K562 (cell line): ENCODE data around the gene FAAH. TPM values are rescaled to one million over a fixed set of nuclear protein-coding genes. Genes with fewer than 3 reads are reported as not detected.

Source experiments
- CBFA2T3 ChIP-seq: fragments of 450-650 bp; IDR thresholded peaks from 2 replicates; pipeline ENCODE4 v1.6.1; 2017
- ELF1 ChIP-seq: fragments of 200-800 bp; sonication (Bioruptor generic); IDR thresholded peaks from 2 replicates; pipeline ENCODE4 v1.6.1; 2016; ENCODE audit warnings: missing genetic modification characterization, missing compliant biosample characterization
- GABPB1 ChIP-seq: sonication (generic); formaldehyde crosslinking; IDR thresholded peaks from 2 replicates; pipeline ENCODE4 v1.8.0; 2022; ENCODE audit warnings: mild to moderate bottlenecking, missing genetic modification reagents
- GATA2 ChIP-seq: sonication (generic); formaldehyde crosslinking; IDR thresholded peaks from 2 replicates; pipeline ENCODE4 v1.4.0; 2020; ENCODE audit warnings: mild to moderate bottlenecking, missing genetic modification reagents
- GATAD2B ChIP-seq: fragments of 450-650 bp; IDR thresholded peaks from 2 replicates; pipeline ENCODE4 v1.6.1; 2017; ENCODE audit warnings: mild to moderate bottlenecking, borderline replicate concordance
- GTF2A2 ChIP-seq: IDR thresholded peaks from 2 replicates; pipeline ENCODE4 v1.6.1; 2016; ENCODE audit warnings: mild to moderate bottlenecking, missing genetic modification characterization, missing compliant biosample characterization
- HES1 ChIP-seq: fragments of 450-650 bp; IDR thresholded peaks from 2 replicates; pipeline ENCODE4 v1.6.1; 2016; ENCODE audit warnings: low read depth, mild to moderate bottlenecking, moderate library complexity
- HNRNPH1 ChIP-seq: fragments of 200-400 bp; formaldehyde crosslinking; optimal IDR thresholded peaks from 2 replicates; pipeline ENCODE3; 2017; ENCODE audit warnings: low read depth, mild to moderate bottlenecking, low read length, moderate library complexity
- MAFK ChIP-seq: IDR thresholded peaks from 2 replicates; pipeline ENCODE4 v1.6.1; 2011; ENCODE audit warnings: low read length, improper control_type of control experiment
- MCM7 ChIP-seq, 2 experiments: fragments of 450-650 bp; IDR thresholded peaks; 2 replicates each; pipeline ENCODE4 v1.6.1; 2016 to 2018
- PBX2 ChIP-seq, 2 experiments: IDR thresholded peaks in 1 of 2; conservative IDR thresholded peaks in 1 of 2; 2 replicates each; pipeline ENCODE4 v1.6.1; 2016; ENCODE audit warnings: low read depth in 2 of 2, mild to moderate bottlenecking in 1 of 2, missing compliant biosample characterization in 1 of 2, missing genetic modification characterization in 1 of 2, moderate library complexity in 1 of 2
- PHF20 ChIP-seq: fragments of 450-650 bp; IDR thresholded peaks from 2 replicates; pipeline ENCODE4 v1.6.1; 2018; ENCODE audit not compliant: partially characterized antibody
- POLR2A ChIP-seq: fragments of 450-650 bp; conservative IDR thresholded peaks from 2 replicates; pipeline ENCODE4 v1.6.1; 2016
- PRDM10 ChIP-seq: fragments of 450-650 bp; IDR thresholded peaks from 2 replicates; pipeline ENCODE4 v1.6.1; 2018; ENCODE audit not compliant: partially characterized antibody
- PTBP1 ChIP-seq: fragments of 200-400 bp; formaldehyde crosslinking; IDR thresholded peaks from 2 replicates; pipeline ENCODE4 v1.6.1; 2017; ENCODE audit warnings: low read depth, low read length
- RBM22 ChIP-seq: fragments of 200-400 bp; formaldehyde crosslinking; IDR thresholded peaks from 2 replicates; pipeline ENCODE4 v1.6.1; 2018; ENCODE audit warnings: low read length, low read depth; ENCODE audit not compliant: poor library complexity, severe bottlenecking
- SOX6 ChIP-seq: fragments of 450-650 bp; IDR thresholded peaks from 2 replicates; pipeline ENCODE4 v1.6.1; 2014; ENCODE audit warnings: mild to moderate bottlenecking
- TAL1 ChIP-seq: fragments of 450-650 bp; IDR thresholded peaks from 2 replicates; pipeline ENCODE4 v1.6.1; 2016; ENCODE audit warnings: mild to moderate bottlenecking
- TEAD4 ChIP-seq, 2 experiments: sonication (generic) in 1 of 2; formaldehyde crosslinking in 1 of 2; IDR thresholded peaks; 2 replicates each; pipeline versions ENCODE4 v1.6.1 to v1.8.0; 2012 to 2022; ENCODE audit warnings: borderline replicate concordance in 1 of 2, inconsistent platforms in 1 of 2, low read length in 1 of 2, mild to moderate bottlenecking in 1 of 2, missing genetic modification reagents in 1 of 2
- ZNF395 ChIP-seq: fragments of 200-800 bp; sonication (Bioruptor generic); IDR thresholded peaks from 2 replicates; pipeline ENCODE4 v1.6.1; 2017; ENCODE audit warnings: missing genetic modification characterization, missing compliant biosample characterization
- ZNF644 ChIP-seq: fragments of 200-800 bp; sonication (Bioruptor generic); IDR thresholded peaks from 2 replicates; pipeline ENCODE4 v1.6.1; 2016; ENCODE audit warnings: low read depth, missing genetic modification characterization, missing compliant biosample characterization
- ZNF766 ChIP-seq: fragments of 200-800 bp; sonication (Bioruptor generic); conservative IDR thresholded peaks from 2 replicates; pipeline ENCODE4 v1.6.1; 2016; ENCODE audit warnings: missing genetic modification characterization, missing compliant biosample characterization
- polyA plus RNA-seq, 8 experiments: library from polyadenylated mRNA; depleted of rRNA in 4 of 8; stranded (reverse) in 5 of 8; unstranded in 3 of 8; fragments of >200 nt; fragmentation: Nextera tagmentation in 2 of 8; fragmentation: Illumina TruSeq in 1 of 8; extraction: Ambion mirVana in 2 of 8; extraction: Trizol in 1 of 8; gene quantifications; 2 replicates each; pipeline versions ENCODE4 v1.2.1 to v1.2.3, GENCODE V29; 2011 to 2014; ENCODE audit warnings: inconsistent platforms in 1 of 8, missing spikeins in 1 of 8
- total RNA-seq, 7 experiments: library from RNA; depleted of rRNA in 6 of 7; stranded (reverse); fragments of >200 nt in 6 of 7; fragmentation: Illumina TruSeq in 2 of 7; extraction: Trizol in 2 of 7; gene quantifications; 2 replicates each; pipeline versions ENCODE4 v1.2.1 to v1.2.3, GENCODE V29; 2011 to 2021; ENCODE audit warnings: low replicate concordance in 1 of 7

Gene FAAH
- total and polyA plus RNA-seq, 9 of the 15 experiments (the other 6 are each of a cell fraction or from before 2014, with no cell fraction given), result 0.06 to 1.1 (median 0.32) TPM

GRCh38 chr1:46437723-46438122, 43.6 kb downstream of the FAAH start (continued):
- TF ChIP-seq GATA2 (peak; percentile 65), PTBP1 (no peak), SOX6 (peak; percentile 54; the same call in 1 of the 2 replicates), HNRNPH1 (no peak), PBX2 (CRISPR knock-in tag; IDR thresholded peaks at IDR 0.05; ENCODE audit: low read depth) (no peak), PBX2 (tag; conservative IDR thresholded peaks at IDR 0.05; ENCODE audit: low read depth) (no peak), PHF20 (no peak), MAFK (no peak), GTF2A2 (no peak), ELF1 (tag) (peak; percentile 53; the same call in 1 of the 2 replicates), POLR2A (no peak), ZNF644 (tag) (0 out of 2 replicates have a peak, but pooled peaks have one; percentile 51), ZNF766 (0 out of 2 replicates have a peak, but pooled peaks have one; percentile 23), MCM7 (IDR thresholded peaks at IDR 0.05) (no peak), GABPB1 (CRISPR knock-in tag) (peak; percentile 25; the same call in 1 of the 2 replicates), HES1 (peak; percentile 71), ZNF395 (no peak), TAL1 (peak; percentile 64), RBM22 (no peak), CBFA2T3 (peak; percentile 82), TEAD4 (IDR thresholded peaks at IDR 0.05; ENCODE audit: low read length) (peak; percentile 77), TEAD4 (CRISPR knock-in tag; IDR thresholded peaks at IDR 0.05; ENCODE audit: borderline replicate concordance) (no peak), PRDM10 (peak; percentile 84), GATAD2B (no peak)
